Breast epithelium (tissue), 3 donors: ENCODE data around the gene SERBP1.

Experiments
- POLR2A ChIP-seq: fragments of 450-650 bp; IDR thresholded peaks from one replicate; pipeline ENCODE4 v1.6.1; 2016; ENCODE audit warnings: antibody characterized with exemption, mild to moderate bottlenecking, moderate library complexity
- POLR2AphosphoS5 ChIP-seq, 3 donors: sonication (generic); formaldehyde crosslinking; IDR thresholded peaks; one replicate each; pipeline ENCODE4 v1.6.1; 2017; ENCODE audit warnings: antibody characterized with exemption in 3 of 3
- TF ChIP-seq, protein P1 (sequence below), 3 donors: fragments of 450-650 bp; IDR thresholded peaks; one replicate each; pipeline ENCODE4 v1.5.1; 2016 to 2017; ENCODE audit warnings: antibody characterized with exemption in 3 of 3, mild to moderate bottlenecking in 3 of 3, moderate library complexity in 3 of 3

GRCh38 chr1:67399199-67399993, 30.8 kb downstream of the SERBP1 start:
- no peak for TF ChIP-seq POLR2A
- TF ChIP-seq, protein P1, sequence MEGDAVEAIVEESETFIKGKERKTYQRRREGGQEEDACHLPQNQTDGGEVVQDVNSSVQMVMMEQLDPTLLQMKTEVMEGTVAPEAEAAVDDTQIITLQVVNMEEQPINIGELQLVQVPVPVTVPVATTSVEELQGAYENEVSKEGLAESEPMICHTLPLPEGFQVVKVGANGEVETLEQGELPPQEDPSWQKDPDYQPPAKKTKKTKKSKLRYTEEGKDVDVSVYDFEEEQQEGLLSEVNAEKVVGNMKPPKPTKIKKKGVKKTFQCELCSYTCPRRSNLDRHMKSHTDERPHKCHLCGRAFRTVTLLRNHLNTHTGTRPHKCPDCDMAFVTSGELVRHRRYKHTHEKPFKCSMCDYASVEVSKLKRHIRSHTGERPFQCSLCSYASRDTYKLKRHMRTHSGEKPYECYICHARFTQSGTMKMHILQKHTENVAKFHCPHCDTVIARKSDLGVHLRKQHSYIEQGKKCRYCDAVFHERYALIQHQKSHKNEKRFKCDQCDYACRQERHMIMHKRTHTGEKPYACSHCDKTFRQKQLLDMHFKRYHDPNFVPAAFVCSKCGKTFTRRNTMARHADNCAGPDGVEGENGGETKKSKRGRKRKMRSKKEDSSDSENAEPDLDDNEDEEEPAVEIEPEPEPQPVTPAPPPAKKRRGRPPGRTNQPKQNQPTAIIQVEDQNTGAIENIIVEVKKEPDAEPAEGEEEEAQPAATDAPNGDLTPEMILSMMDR (IDR thresholded peaks at IDR 0.05), result no peak
- no peak for TF ChIP-seq POLR2AphosphoS5 (IDR thresholded peaks at IDR 0.05)
